Type B pancreatic cell (in vitro differentiated cells): ENCODE data around the gene XPR1. TPM values are rescaled to one million over a fixed set of nuclear protein-coding genes. Genes with fewer than 3 reads are reported as not detected.
"Not testable (repeated sequence)": the region's sequence is repeated elsewhere in the genome, so short reads cannot be mapped to it uniquely, and the experiment has no call there.

Source experiments
- DNase-seq: peaks from one replicate; pipeline ENCODE4 v3.0.0; 2021; ENCODE audit warnings: mixed read lengths; ENCODE audit not compliant: unreplicated experiment; ENCODE audit errors: extremely low spot score
- H3K27ac Mint-ChIP-seq: 2 replicates; pipeline ENCODE4 v1.8.0; 2021; ENCODE audit warnings: mild to moderate bottlenecking, mixed read lengths
- H3K27me3 Mint-ChIP-seq: 2 replicates; pipeline ENCODE4 v1.8.0; 2021; ENCODE audit warnings: mixed read lengths
- H3K36me3 Mint-ChIP-seq: 2 replicates; pipeline ENCODE4 v1.8.0; 2021; ENCODE audit warnings: mixed read lengths
- H3K4me1 Mint-ChIP-seq: one replicate; pipeline ENCODE4 v1.8.0; 2021; ENCODE audit warnings: mixed read lengths; ENCODE audit not compliant: unreplicated experiment
- H3K4me3 Mint-ChIP-seq: 2 replicates; pipeline ENCODE4 v1.8.0; 2021; ENCODE audit warnings: mild to moderate bottlenecking, mixed read lengths
- H3K9me3 Mint-ChIP-seq: 2 replicates; pipeline ENCODE4 v1.8.0; 2021; ENCODE audit warnings: mixed read lengths
- CTCF ChIP-seq: fragments of 200-600 bp; sonication (generic); conservative IDR thresholded peaks from 2 replicates; pipeline ENCODE4 v1.5.0; 2021; ENCODE audit warnings: antibody characterized with exemption, mild to moderate bottlenecking
- total RNA-seq: library from RNA; stranded (reverse); gene quantifications from 2 replicates; pipeline ENCODE4 v1.2.1, GENCODE V29; 2021; ENCODE audit warnings: low replicate concordance

The XPR1 gene
- total RNA-seq, 1 donor from 2014 or later: 48.5 TPM

GRCh38 chr1:180698580-180698979, 66.8 kb downstream of the XPR1 start:
- no peak overlapping the region for H3K27ac Mint-ChIP-seq
- no peak for DNase-seq
- H3K4me1 Mint-ChIP-seq: no peaks in the 10 kb centered on the region
- no peaks in the 10 kb centered on the region for H3K27me3 Mint-ChIP-seq
- TF ChIP-seq CTCF: no peak
- H3K36me3 Mint-ChIP-seq: peaks cover 21% of the 10 kb centered on the region
- H3K4me3 Mint-ChIP-seq: no peak overlapping the region
- H3K9me3 Mint-ChIP-seq: peaks cover 13% of the 10 kb centered on the region

GRCh38 chr1:180702376-180702775, 70.6 kb downstream of the XPR1 start:
- not testable (repeated sequence) for H3K27me3 Mint-ChIP-seq, H3K27ac Mint-ChIP-seq, DNase-seq, H3K4me1 Mint-ChIP-seq, H3K9me3 Mint-ChIP-seq, H3K4me3 Mint-ChIP-seq
- peaks cover 12% of the 10 kb centered on the region for H3K36me3 Mint-ChIP-seq

DNA sequence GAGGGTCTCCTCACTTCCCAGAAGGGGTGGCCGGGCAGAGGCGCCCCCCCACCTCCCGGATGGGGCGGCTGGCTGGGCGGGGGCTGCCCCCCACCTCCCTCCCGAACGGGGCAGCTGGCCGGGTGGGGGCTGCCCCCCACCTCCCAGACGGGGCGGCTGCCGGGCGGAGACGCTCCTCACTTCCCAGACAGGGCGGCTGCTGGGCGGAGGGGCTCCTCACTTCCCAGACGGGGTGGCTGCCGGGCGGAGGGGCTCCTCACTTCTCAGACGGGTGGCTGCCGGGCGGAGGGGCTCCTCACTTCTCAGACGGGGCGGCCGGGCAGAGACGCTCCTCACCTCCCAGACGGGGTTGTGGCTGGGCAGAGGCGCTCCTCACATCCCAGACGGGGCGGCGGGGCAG, 78.9 kb downstream of the XPR1 start:
- not testable (repeated sequence) for H3K4me3 Mint-ChIP-seq, H3K27me3 Mint-ChIP-seq, DNase-seq, H3K4me1 Mint-ChIP-seq, H3K27ac Mint-ChIP-seq
- peaks cover 11% of the 10 kb centered on the region for H3K36me3 Mint-ChIP-seq
- H3K9me3 Mint-ChIP-seq: peaks cover 13% of the 10 kb centered on the region

- not testable (repeated sequence) for H3K4me1 Mint-ChIP-seq, H3K27ac Mint-ChIP-seq, DNase-seq, H3K27me3 Mint-ChIP-seq, H3K4me3 Mint-ChIP-seq
- Mint-ChIP-seq H3K9me3 (peaks cover 13% of the 10 kb centered on the region), H3K36me3 (peaks cover 12% of the 10 kb centered on the region)
Observed at GRCh38 chr1:180711260-180711659, 79.4 kb downstream of the XPR1 start.

DNA sequence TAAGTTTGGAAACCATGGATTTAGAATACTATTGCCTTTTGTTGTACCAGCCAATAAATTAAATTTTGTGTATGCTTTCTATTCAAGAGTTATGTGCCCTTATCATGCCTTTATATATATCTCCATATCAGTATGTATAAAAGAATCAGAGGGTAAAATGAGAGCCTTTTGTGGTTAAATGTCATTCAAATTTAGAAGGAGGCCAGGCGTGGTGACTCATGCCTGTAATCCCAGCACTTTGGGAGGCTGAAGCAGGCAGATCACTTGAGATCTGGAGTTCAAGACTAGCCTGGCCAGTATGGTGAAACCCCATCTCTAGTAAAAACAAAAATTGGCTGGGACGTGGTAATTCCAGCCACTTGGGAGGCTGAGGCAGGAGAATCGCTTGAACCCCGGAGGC, 88.9 kb downstream of the XPR1 start:
- Mint-ChIP-seq H3K27ac (no peak overlapping the region), H3K27me3 (no peaks in the 10 kb centered on the region), H3K36me3 (peaks cover 4% of the 10 kb centered on the region), H3K4me1 (no peaks in the 10 kb centered on the region), H3K9me3 (no peaks in the 10 kb centered on the region), H3K4me3 (no peak overlapping the region)
- TF ChIP-seq CTCF: no peak
- no peak for DNase-seq

DNA sequence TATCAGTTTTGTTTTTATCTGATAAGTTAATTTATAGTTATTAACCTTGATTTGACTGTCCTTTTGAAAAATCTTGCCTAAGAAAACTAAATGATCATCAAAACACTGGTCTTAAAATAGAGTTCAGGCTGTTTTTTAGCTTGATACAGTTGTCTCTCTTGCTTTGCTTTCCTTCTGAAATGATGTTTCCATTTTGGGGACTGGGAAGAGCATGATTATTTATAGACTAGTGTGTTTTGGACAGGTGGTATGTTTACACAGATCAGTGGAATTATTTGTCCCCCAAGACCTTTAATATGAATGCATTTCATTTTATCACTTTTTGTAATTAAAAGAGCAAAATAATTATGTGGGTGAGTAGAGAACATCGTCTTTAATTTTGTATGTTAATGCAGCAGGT, 90.8 kb downstream of the XPR1 start:
- no peaks in the 10 kb centered on the region for H3K4me1 Mint-ChIP-seq
- H3K27me3 Mint-ChIP-seq: no peaks in the 10 kb centered on the region
- H3K36me3 Mint-ChIP-seq: peaks cover 3% of the 10 kb centered on the region
- no peak overlapping the region for H3K27ac Mint-ChIP-seq
- no peak for TF ChIP-seq CTCF
- H3K4me3 Mint-ChIP-seq: no peak overlapping the region
- H3K9me3 Mint-ChIP-seq: no peaks in the 10 kb centered on the region
- DNase-seq: no peak

GRCh38 chr1:180724055-180724454, 92.2 kb downstream of the XPR1 start:
- peaks cover 6% of the 10 kb centered on the region for H3K36me3 Mint-ChIP-seq
- H3K4me1 Mint-ChIP-seq: no peaks in the 10 kb centered on the region
- H3K27ac Mint-ChIP-seq: no peak overlapping the region
- H3K9me3 Mint-ChIP-seq: no peaks in the 10 kb centered on the region
- DNase-seq: no peak
- TF ChIP-seq CTCF: no peak
- no peak overlapping the region for H3K4me3 Mint-ChIP-seq
- no peaks in the 10 kb centered on the region for H3K27me3 Mint-ChIP-seq

- peaks cover 12% of the 10 kb centered on the region for H3K36me3 Mint-ChIP-seq
- not testable (repeated sequence) for H3K9me3 Mint-ChIP-seq, H3K27ac Mint-ChIP-seq, DNase-seq, H3K4me1 Mint-ChIP-seq, H3K27me3 Mint-ChIP-seq, H3K4me3 Mint-ChIP-seq
Observed at GRCh38 chr1:180726024-180726423, 94.2 kb downstream of the XPR1 start.

GRCh38 chr1:180727751-180728150, 95.9 kb downstream of the XPR1 start:
- peaks cover 16% of the 10 kb centered on the region for H3K36me3 Mint-ChIP-seq
- not testable (repeated sequence) for DNase-seq, H3K9me3 Mint-ChIP-seq, H3K4me3 Mint-ChIP-seq, H3K27ac Mint-ChIP-seq, H3K4me1 Mint-ChIP-seq, H3K27me3 Mint-ChIP-seq
